Peyer's patch (tissue), 4 donors: ENCODE results near the gene NLGN1. TPM values are rescaled to one million over a fixed set of nuclear protein-coding genes. Genes with fewer than 3 reads are reported as not detected.

Experiments
- DNase-seq, 3 donors: peaks; one replicate each; pipeline ENCODE4 v3.0.0-alpha.2; 2017 to 2019
- H3K27ac ChIP-seq, 4 donors: fragments of 200-600 bp; sonication (generic); one replicate each; pipeline ENCODE4 v1.5.1; 2016 to 2019
- H3K27me3 ChIP-seq, 2 donors: fragments of 200-600 bp; sonication (generic); one replicate each; pipeline ENCODE4 v1.5.1; 2019
- H3K36me3 ChIP-seq, 3 donors: fragments of 200-600 bp; sonication (generic); one replicate each; pipeline ENCODE4 v1.5.1; 2016 to 2019
- H3K4me1 ChIP-seq, 4 donors: fragments of 200-600 bp; sonication (generic); one replicate each; pipeline ENCODE4 v1.5.1; 2016 to 2019
- H3K4me3 ChIP-seq, 4 donors: fragments of 200-600 bp; sonication (generic); 1 replicate in 3 of 4; 2 replicates in 1 of 4; pipeline ENCODE4 v1.5.1; 2016 to 2019; ENCODE audit warnings: mild to moderate bottlenecking in 1 of 4
- H3K9me3 ChIP-seq, 4 donors: fragments of 200-600 bp; sonication (generic); one replicate each; pipeline ENCODE4 v1.5.1; 2016 to 2019; ENCODE audit warnings: mild to moderate bottlenecking in 1 of 4
- POLR2A ChIP-seq, 2 donors: fragments of 450-650 bp; IDR thresholded peaks; one replicate each; pipeline ENCODE4 v1.5.1; 2017; ENCODE audit warnings: antibody characterized with exemption in 2 of 2, mild to moderate bottlenecking in 2 of 2, moderate library complexity in 2 of 2
- total RNA-seq, 4 donors: library from RNA; depleted of rRNA; stranded (reverse); fragments of >200 nt; gene quantifications; one replicate each; pipeline ENCODE4 v1.1.0, GENCODE V29; 2016
- TF ChIP-seq, protein P1 (sequence below), 6 experiments: fragments of 450-650 bp in 4 of 6; fragments of 200-600 bp in 2 of 6; sonication (generic) in 1 of 6; IDR thresholded peaks; one replicate each; pipeline ENCODE4 v1.5.1; 2017 to 2019; ENCODE audit warnings: antibody characterized with exemption in 6 of 6, mild to moderate bottlenecking in 3 of 6, moderate library complexity in 1 of 6

The NLGN1 gene
- total RNA-seq, 4 donors from 2014 or later: 0.18 to 3.3 (median 1.3) TPM

DNA sequence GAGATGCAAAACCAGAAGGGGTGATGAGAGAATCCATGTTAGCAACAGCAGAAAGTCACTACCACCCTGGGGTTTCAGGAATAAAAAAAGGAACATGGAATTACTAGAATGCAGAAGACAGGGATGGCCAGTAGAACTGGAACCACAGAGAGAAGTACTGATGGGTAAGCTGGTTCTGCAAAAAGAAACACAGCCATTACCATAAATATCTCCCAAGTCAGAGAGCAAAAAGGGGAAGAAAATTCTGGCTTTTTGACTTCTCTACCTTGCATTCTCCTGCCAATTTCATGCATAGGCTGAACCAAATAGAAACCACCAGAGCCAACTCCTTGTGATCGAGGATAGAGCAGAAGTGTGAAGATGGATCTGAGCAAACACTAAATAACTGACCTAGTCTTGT is 911.2 kb downstream of the NLGN1 start:
- Histone ChIP-seq H3K4me3 (no peak overlapping the region), H3K4me1 (no peaks in the 10 kb centered on the region), H3K9me3 (no peaks in the 10 kb centered on the region), H3K27ac (no peak overlapping the region), H3K27me3 (no peaks in the 10 kb centered on the region), H3K36me3 (no peaks in the 10 kb centered on the region)
- no peak for TF ChIP-seq POLR2A (IDR thresholded peaks at IDR 0.05)
- TF ChIP-seq, protein P1, sequence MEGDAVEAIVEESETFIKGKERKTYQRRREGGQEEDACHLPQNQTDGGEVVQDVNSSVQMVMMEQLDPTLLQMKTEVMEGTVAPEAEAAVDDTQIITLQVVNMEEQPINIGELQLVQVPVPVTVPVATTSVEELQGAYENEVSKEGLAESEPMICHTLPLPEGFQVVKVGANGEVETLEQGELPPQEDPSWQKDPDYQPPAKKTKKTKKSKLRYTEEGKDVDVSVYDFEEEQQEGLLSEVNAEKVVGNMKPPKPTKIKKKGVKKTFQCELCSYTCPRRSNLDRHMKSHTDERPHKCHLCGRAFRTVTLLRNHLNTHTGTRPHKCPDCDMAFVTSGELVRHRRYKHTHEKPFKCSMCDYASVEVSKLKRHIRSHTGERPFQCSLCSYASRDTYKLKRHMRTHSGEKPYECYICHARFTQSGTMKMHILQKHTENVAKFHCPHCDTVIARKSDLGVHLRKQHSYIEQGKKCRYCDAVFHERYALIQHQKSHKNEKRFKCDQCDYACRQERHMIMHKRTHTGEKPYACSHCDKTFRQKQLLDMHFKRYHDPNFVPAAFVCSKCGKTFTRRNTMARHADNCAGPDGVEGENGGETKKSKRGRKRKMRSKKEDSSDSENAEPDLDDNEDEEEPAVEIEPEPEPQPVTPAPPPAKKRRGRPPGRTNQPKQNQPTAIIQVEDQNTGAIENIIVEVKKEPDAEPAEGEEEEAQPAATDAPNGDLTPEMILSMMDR (IDR thresholded peaks at IDR 0.05): no peak
- DNase-seq: no peak

DNA sequence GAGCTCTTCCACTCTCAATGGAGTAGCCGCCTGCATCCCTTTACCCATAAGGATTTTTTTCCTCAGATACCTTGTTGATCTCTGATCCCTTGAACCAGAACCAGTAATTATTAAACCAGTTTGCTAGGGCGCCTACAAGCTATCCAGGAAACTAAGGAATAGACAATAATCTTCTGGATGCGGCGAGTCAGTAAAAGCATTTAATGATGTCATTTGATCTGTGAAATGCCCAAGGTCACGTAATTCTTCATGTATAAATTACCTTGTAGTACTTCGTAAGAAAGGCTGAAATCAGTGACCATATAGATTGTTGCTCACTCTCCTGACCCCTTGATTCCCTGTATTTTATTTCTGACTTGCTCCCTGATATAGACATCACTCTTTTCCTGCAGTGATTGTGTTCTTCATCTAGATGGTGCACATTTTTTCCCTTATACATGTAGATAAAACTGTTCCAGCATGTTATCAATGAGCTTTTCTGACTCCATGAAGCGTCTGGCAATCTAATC is 913.0 kb downstream of the NLGN1 start:
- no peaks in the 10 kb centered on the region for H3K4me1 ChIP-seq

DNA sequence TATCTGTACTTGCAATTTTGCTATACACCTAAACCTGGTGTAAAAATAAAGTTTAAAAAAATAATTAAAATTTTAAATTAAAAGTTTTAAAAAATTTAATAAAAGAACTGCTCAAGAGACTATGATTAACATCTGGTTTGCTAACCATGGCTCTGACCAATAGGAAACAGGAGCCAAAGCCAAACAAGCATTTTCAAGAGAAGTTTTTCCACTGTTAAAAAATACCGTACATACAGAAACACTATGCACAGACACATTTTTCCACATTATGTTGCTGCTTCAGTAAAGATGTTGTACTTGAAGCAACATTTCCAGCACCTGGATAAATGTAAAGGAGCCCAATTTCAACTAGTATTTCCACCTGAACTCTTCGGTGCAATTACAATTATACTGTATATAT is 917.7 kb downstream of the NLGN1 start:
- Histone ChIP-seq H3K27ac (no peak overlapping the region), H3K27me3 (no peaks in the 10 kb centered on the region), H3K36me3 (no peaks in the 10 kb centered on the region), H3K9me3 (no peaks in the 10 kb centered on the region), H3K4me1 (no peaks in the 10 kb centered on the region), H3K4me3 (no peak overlapping the region)
- DNase-seq: no peak
- TF ChIP-seq, protein P1 (IDR thresholded peaks at IDR 0.05): no peak
- no peak for TF ChIP-seq POLR2A (IDR thresholded peaks at IDR 0.05)

More for the DNA sequence above, 913.0 kb downstream of the NLGN1 start:
- no peaks in the 10 kb centered on the region for H3K27me3 ChIP-seq
- TF ChIP-seq, protein P1 (IDR thresholded peaks at IDR 0.05): no peak
- no peak for TF ChIP-seq POLR2A (IDR thresholded peaks at IDR 0.05)
- no peaks in the 10 kb centered on the region for H3K9me3 ChIP-seq
- H3K4me3 ChIP-seq: no peak overlapping the region
- H3K36me3 ChIP-seq: no peaks in the 10 kb centered on the region
- no peak overlapping the region for H3K27ac ChIP-seq
- DNase-seq: no peak

DNA sequence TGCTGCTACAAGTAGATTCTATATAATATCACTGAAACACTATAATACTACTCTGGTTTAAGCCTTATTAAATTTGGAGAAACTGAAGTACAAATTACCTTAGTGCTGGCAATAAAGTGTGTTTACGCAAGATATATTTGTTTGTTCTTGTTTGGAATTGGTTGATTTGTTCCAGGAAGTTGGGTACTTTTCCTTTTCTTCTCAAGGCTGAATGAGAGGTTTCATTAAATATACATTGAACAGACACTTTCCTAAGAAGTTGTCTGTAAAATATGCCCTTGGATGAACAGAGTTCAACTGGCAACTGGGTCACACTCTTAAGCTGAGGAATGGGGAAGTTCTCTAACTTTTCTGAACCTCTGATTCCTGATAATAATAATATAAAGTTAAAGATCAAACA is 919.5 kb downstream of the NLGN1 start:
- no peak for TF ChIP-seq POLR2A (IDR thresholded peaks at IDR 0.05)
- Histone ChIP-seq H3K27me3 (no peaks in the 10 kb centered on the region), H3K4me3 (no peak overlapping the region), H3K36me3 (no peaks in the 10 kb centered on the region), H3K9me3 (no peaks in the 10 kb centered on the region), H3K27ac (no peak overlapping the region), H3K4me1 (no peaks in the 10 kb centered on the region)
- no peak for DNase-seq

DNA sequence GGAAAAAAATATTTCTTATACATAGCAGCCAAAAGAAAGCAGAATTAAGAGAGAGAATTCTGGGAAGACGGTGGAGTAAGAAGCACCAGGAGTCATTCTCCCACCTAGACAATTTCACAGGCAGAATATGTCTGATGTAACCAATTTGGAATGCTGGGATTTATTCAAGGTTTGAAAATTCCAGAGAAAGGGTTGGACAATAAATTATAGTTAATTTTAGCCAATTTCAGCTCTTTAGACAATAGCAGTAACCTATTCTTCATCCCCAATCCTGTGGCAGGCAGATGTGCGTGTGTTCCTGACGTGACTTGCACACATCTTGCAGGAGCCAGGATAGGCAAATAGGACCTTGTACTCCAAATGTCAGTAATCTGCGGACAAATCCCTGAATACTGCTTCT is 920.6 kb downstream of the NLGN1 start:
- no peak for DNase-seq
- H3K27me3 ChIP-seq: no peaks in the 10 kb centered on the region
- TF ChIP-seq POLR2A (IDR thresholded peaks at IDR 0.05): no peak
- TF ChIP-seq, protein P1 (IDR thresholded peaks at IDR 0.05): no peak
- no peaks in the 10 kb centered on the region for H3K9me3 ChIP-seq
- H3K36me3 ChIP-seq: no peaks in the 10 kb centered on the region
- no peaks in the 10 kb centered on the region for H3K4me1 ChIP-seq
- no peak overlapping the region for H3K4me3 ChIP-seq
- H3K27ac ChIP-seq: no peak overlapping the region

DNA sequence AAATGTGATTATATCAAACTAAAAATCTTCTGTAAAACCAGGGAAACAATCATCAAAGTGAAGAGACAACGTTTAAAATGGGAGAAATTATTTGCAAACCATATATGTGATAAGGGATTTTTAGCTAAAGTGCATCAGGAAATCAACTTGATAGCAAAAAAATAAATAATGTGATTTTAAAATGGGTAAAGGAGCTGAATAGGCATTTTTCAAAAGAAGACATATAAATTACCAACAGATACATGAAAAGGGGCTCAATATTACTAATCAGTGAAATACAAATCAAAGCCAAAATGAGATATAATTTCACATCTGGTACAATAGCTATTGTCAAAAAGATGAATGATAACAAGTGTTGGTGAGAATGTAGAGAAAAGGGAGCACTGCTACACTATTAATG is 924.0 kb downstream of the NLGN1 start:
- no peak for DNase-seq
- H3K36me3 ChIP-seq: no peaks in the 10 kb centered on the region
- no peaks in the 10 kb centered on the region for H3K9me3 ChIP-seq
- H3K4me3 ChIP-seq: no peak overlapping the region
- H3K27me3 ChIP-seq: no peaks in the 10 kb centered on the region
- H3K27ac ChIP-seq: no peak overlapping the region
- TF ChIP-seq POLR2A (IDR thresholded peaks at IDR 0.05): no peak
- TF ChIP-seq, protein P1 (IDR thresholded peaks at IDR 0.05): no peak
- H3K4me1 ChIP-seq: no peaks in the 10 kb centered on the region
